ACHN (cell line): ENCODE results near the gene ELFN1.

Experiments
- DNase-seq: peaks from one replicate; pipeline ENCODE4 v3.0.0-alpha.2; 2015
- in situ Hi-C: cut with HindIII; loops from 2 replicates; pipeline ENCODE4 v1.10.0; 2017; ENCODE audit warnings: low sequenced_read_pairs, low pct_ligation_motif_present, low pct_unique_long_range_greater_than_20kb

Gene ELFN1

GRCh38 chr7:1740214-1740613 lies 70.1 kb downstream of the ELFN1 start:
- no peak for DNase-seq
- in situ Hi-C loops, result no loop called here

GRCh38 chr7:1741246-1741645 lies 71.2 kb downstream of the ELFN1 start:
- in situ Hi-C loops, result no loop called here
- no peak for DNase-seq

GRCh38 chr7:1741751-1742554 lies 71.9 kb downstream of the ELFN1 start:
- DNase-seq, result no peak
- in situ Hi-C loops, result no loop called here

GRCh38 chr7:1742555-1743303 lies 72.7 kb downstream of the ELFN1 start:
- no peak for DNase-seq
- in situ Hi-C loops, result no loop called here

GRCh38 chr7:1743481-1744230 lies 73.6 kb downstream of the ELFN1 start:
- in situ Hi-C loops, result no loop called here

GRCh38 chr7:1744296-1745017 lies 74.4 kb downstream of the ELFN1 start:
- in situ Hi-C loops, result no loop called here
- no peak for DNase-seq

More at GRCh38 chr7:1743481-1744230, 73.6 kb downstream of the ELFN1 start:
- DNase-seq, result no peak

GRCh38 chr7:1745018-1745532 lies 75.0 kb downstream of the ELFN1 start:
- no peak for DNase-seq

GRCh38 chr7:1745576-1746490 lies 75.8 kb downstream of the ELFN1 start:
- DNase-seq, result no peak
- in situ Hi-C loops, result no loop called here

More at GRCh38 chr7:1745018-1745532, 75.0 kb downstream of the ELFN1 start:
- in situ Hi-C loops, result no loop called here

- in situ Hi-C loops, result no loop called here
- no peak for DNase-seq
Measured at GRCh38 chr7:1746491-1746975, 76.5 kb downstream of the ELFN1 start.

- no peak for DNase-seq
- in situ Hi-C loops, result no loop called here
Measured at GRCh38 chr7:1747004-1747801, 77.1 kb downstream of the ELFN1 start.

- DNase-seq, result no peak
- in situ Hi-C loops, result no loop called here
Measured at GRCh38 chr7:1748076-1748838, 78.2 kb downstream of the ELFN1 start.

GRCh38 chr7:1748839-1749173 lies 78.7 kb downstream of the ELFN1 start:
- in situ Hi-C loops, result no loop called here
- no peak for DNase-seq

- in situ Hi-C loops, result no loop called here
- no peak for DNase-seq
Measured at GRCh38 chr7:1749351-1749863, 79.3 kb downstream of the ELFN1 start.

GRCh38 chr7:1749864-1750466 lies 79.9 kb downstream of the ELFN1 start:
- in situ Hi-C loops, result no loop called here
- DNase-seq, result no peak

GRCh38 chr7:1750541-1751021 lies 80.5 kb downstream of the ELFN1 start:
- in situ Hi-C loops, result no loop called here
- no peak for DNase-seq
